HepG2 (cell line): ENCODE data around the gene SLC16A1. TPM values are rescaled to one million over a fixed set of nuclear protein-coding genes. Genes with fewer than 3 reads are reported as not detected.
A peak's percentile ranks its signal among the peaks of the same experiment; 100 is the strongest.

Experiments used
- ARID5B ChIP-seq: IDR thresholded peaks from 2 replicates; pipeline ENCODE4 v1.4.0; 2020; ENCODE audit warnings: mild to moderate bottlenecking, missing genetic modification reagents
- ATF2 ChIP-seq: sonication (generic); formaldehyde crosslinking; IDR thresholded peaks from 2 replicates; pipeline ENCODE4 v1.4.0; 2020; ENCODE audit warnings: missing genetic modification reagents
- MXI1 ChIP-seq: IDR thresholded peaks from 3 replicates; pipeline ENCODE4 v1.6.1; 2012; ENCODE audit warnings: low read depth, low read length, inconsistent platforms, borderline replicate concordance
- PBX3 ChIP-seq: sonication (generic); formaldehyde crosslinking; IDR thresholded peaks from 2 replicates; pipeline ENCODE4 v1.8.1; 2023; ENCODE audit warnings: missing genetic modification reagents, inconsistent platforms, borderline replicate concordance
- POLR2A ChIP-seq, 2 experiments: IDR thresholded peaks; 2 replicates each; pipeline ENCODE4 v1.6.1; 2011; ENCODE audit warnings: low read depth in 2 of 2, low read length in 2 of 2, mild to moderate bottlenecking in 1 of 2, moderate library complexity in 1 of 2; ENCODE audit not compliant: insufficient read depth in 1 of 2
- RXRA ChIP-seq: sonication (generic); formaldehyde crosslinking; IDR thresholded peaks from 2 replicates; pipeline ENCODE4 v1.5.1; 2020; ENCODE audit warnings: missing genetic modification reagents
- ZBTB33 ChIP-seq: sonication (generic); formaldehyde crosslinking; IDR thresholded peaks from 2 replicates; pipeline ENCODE4 v1.4.0; 2020; ENCODE audit warnings: missing genetic modification reagents
- ZNF350 ChIP-seq: sonication (generic); formaldehyde crosslinking; IDR thresholded peaks from 2 replicates; pipeline ENCODE4 v1.4.0; 2020; ENCODE audit warnings: mild to moderate bottlenecking, low read depth, missing genetic modification reagents, borderline replicate concordance
- ZNF503 ChIP-seq: sonication (generic); formaldehyde crosslinking; IDR thresholded peaks from 2 replicates; pipeline ENCODE4 v1.4.0; 2020; ENCODE audit warnings: missing genetic modification reagents
- ZNF605 ChIP-seq: sonication (generic); formaldehyde crosslinking; IDR thresholded peaks from 2 replicates; pipeline ENCODE4 v1.8.0; 2022; ENCODE audit warnings: mild to moderate bottlenecking, missing genetic modification reagents
- ZNF839 ChIP-seq: sonication (generic); formaldehyde crosslinking; IDR thresholded peaks from 2 replicates; pipeline ENCODE4 v1.4.0; 2020; ENCODE audit warnings: missing genetic modification reagents, mild to moderate bottlenecking, borderline replicate concordance
- polyA plus RNA-seq, 8 experiments: library from polyadenylated mRNA; depleted of rRNA in 3 of 8; stranded (reverse) in 7 of 8; unstranded in 1 of 8; fragments of >200 nt; fragmentation: Illumina TruSeq in 4 of 8; extraction: Trizol in 4 of 8; gene quantifications; 2 replicates each; pipeline versions ENCODE4 v1.2.1 to v1.2.3, GENCODE V29; 2011 to 2016; ENCODE audit warnings: low read depth in 4 of 8, missing spikeins in 1 of 8, mixed read lengths in 1 of 8; ENCODE audit not compliant: insufficient read depth in 1 of 8
- total RNA-seq, 5 experiments: library from RNA; depleted of rRNA; stranded (reverse); fragments of >200 nt; fragmentation: Illumina TruSeq; extraction: Trizol; gene quantifications; 2 replicates each; pipeline ENCODE4 v1.2.3, GENCODE V29; 2016; ENCODE audit warnings: low read depth in 1 of 5
- TF ChIP-seq, protein P1 (sequence below): IDR thresholded peaks from 2 replicates; pipeline ENCODE4 v1.6.1; 2016; ENCODE audit warnings: low read depth
- TF ChIP-seq, protein P2 (sequence below): IDR thresholded peaks from 2 replicates; pipeline ENCODE4 v1.6.1; 2016

SLC16A1 gene
- total and polyA plus RNA-seq, 2 of the 13 experiments (the other 11 are each of a cell fraction or from before 2014, with no cell fraction given) = 106 to 142 TPM

DNA sequence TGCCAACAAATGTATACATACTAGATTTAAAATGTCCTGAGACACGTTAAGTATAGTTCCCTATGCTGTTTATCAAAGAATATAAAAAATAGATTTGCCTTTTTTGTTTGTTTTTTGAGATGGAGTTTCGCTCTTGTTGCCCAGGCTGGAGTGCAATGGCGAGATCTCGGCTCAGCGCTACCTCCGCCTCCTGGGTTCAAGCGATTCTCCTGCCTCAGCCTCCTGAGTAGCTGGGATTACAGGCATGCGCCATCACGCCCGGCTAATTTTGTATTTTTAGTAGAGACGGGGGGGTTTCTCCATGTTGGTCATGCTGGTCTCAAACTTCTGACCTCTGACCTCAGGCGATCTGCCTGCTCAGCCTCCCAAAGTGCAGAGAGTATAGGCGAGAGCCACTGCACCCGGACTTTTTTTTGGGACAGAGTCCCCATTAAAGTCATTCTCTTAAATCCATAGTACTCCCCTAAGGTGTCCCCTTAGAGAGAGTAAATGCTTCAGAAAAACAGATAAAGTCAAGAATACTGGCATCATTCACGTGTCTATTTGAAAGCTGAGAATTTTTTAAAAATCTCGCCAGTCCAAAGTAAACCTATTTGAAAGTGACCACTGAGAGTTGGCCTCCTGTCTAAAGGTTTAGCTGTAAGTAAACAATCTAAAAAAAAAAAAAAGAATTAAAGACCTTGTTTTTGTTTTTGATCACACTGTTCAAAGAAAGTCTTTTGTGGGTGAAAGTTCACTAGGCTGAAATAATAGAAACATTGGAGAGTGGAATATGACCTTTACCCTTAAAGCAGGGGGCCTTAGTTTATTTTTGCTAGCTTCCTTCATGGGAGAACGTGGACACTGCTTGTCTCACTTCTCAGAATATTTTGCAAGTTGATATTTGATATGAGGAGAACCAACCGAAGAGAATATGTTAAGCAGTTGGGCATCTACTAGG is 48.0 kb upstream of the SLC16A1 start (continued):
- TF ChIP-seq ATF2 (CRISPR knock-in tag) = 0 out of 2 replicates have a peak, but pooled peaks have one; percentile 21
- no peak for TF ChIP-seq POLR2A (IDR thresholded peaks at IDR 0.05; ENCODE audit: insufficient read depth in 1 of 2, low read depth in 2 of 2, low read length in 2 of 2)
- peak; percentile 26; the same call in 1 of the 2 replicates for TF ChIP-seq RXRA (CRISPR knock-in tag)
- TF ChIP-seq, protein P1, sequence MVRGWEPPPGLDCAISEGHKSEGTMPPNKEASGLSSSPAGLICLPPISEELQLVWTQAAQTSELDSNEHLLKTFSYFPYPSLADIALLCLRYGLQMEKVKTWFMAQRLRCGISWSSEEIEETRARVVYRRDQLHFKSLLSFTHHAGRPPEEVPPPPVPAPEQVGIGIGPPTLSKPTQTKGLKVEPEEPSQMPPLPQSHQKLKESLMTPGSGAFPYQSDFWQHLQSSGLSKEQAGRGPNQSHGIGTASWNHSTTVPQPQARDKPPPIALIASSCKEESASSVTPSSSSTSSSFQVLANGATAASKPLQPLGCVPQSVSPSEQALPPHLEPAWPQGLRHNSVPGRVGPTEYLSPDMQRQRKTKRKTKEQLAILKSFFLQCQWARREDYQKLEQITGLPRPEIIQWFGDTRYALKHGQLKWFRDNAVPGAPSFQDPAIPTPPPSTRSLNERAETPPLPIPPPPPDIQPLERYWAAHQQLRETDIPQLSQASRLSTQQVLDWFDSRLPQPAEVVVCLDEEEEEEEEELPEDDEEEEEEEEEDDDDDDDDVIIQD (CRISPR knock-in tag) = peak; percentile 35; the same call in 1 of the 2 replicates
- TF ChIP-seq ZBTB33 = peak; percentile 65; the same call in 1 of the 2 replicates
- TF ChIP-seq MXI1 = peak; percentile 72; the same call in 2 of the 3 replicates
- TF ChIP-seq, protein P2, sequence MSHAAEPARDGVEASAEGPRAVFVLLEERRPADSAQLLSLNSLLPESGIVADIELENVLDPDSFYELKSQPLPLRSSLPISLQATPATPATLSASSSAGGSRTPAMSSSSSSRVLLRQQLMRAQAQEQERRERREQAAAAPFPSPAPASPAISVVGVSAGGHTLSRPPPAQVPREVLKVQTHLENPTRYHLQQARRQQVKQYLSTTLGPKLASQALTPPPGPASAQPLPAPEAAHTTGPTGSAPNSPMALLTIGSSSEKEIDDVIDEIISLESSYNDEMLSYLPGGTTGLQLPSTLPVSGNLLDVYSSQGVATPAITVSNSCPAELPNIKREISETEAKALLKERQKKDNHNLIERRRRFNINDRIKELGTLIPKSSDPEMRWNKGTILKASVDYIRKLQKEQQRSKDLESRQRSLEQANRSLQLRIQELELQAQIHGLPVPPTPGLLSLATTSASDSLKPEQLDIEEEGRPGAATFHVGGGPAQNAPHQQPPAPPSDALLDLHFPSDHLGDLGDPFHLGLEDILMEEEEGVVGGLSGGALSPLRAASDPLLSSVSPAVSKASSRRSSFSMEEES (CRISPR knock-in tag) = peak; percentile 54; the same call in 1 of the 2 replicates
- TF ChIP-seq ZNF839 (CRISPR knock-in tag) = no peak
- peak; percentile 75 for TF ChIP-seq ZNF503
- no peak for TF ChIP-seq ZNF350
- TF ChIP-seq ZNF605 = peak; percentile 26; the same call in 1 of the 2 replicates
- TF ChIP-seq ARID5B = peak; percentile 93
- TF ChIP-seq PBX3 (CRISPR knock-in tag) = no peak
